WTC11 (cell line): ENCODE measurements around the gene MRO. TPM values are rescaled to one million over a fixed set of nuclear protein-coding genes. Genes with fewer than 3 reads are reported as not detected.

Experiments used
- ATAC-seq: fragments of 200-7000 bp; cut with Tn5 transposase; 2 replicates; pipeline ENCODE4 v1.10.0; 2021; ENCODE audit warnings: mild to moderate bottlenecking, moderate library complexity
- CTCF ChIA-PET: fragments of 300-600 bp; sonication (Branson Sonifier 250); formaldehyde crosslinking; loops from one replicate; lab custom pipeline; 2021; ENCODE audit warnings: antibody characterized with exemption; lab: Charles Lee
- POLR2A ChIA-PET: fragments of 350-600 bp; sonication (Branson Sonifier 250); formaldehyde crosslinking; loops from one replicate; lab custom pipeline; 2021; ENCODE audit warnings: antibody characterized with exemption; lab: Charles Lee
- DNase-seq: peaks from one replicate; pipeline ENCODE4 v3.0.0; 2021; ENCODE audit warnings: low spot score
- H3K27ac Mint-ChIP-seq: 2 replicates; pipeline ENCODE4 v1.8.0; 2021; ENCODE audit warnings: mixed read lengths
- H3K27me3 Mint-ChIP-seq: 2 replicates; pipeline ENCODE4 v1.8.0; 2021; ENCODE audit warnings: low read depth, mild to moderate bottlenecking, moderate library complexity, mixed read lengths
- H3K36me3 Mint-ChIP-seq: 2 replicates; pipeline ENCODE4 v1.8.0; 2021; ENCODE audit warnings: mixed read lengths
- H3K4me1 Mint-ChIP-seq: 2 replicates; pipeline ENCODE4 v1.8.0; 2022; ENCODE audit warnings: mixed read lengths
- H3K4me3 Mint-ChIP-seq: 2 replicates; pipeline ENCODE4 v1.8.0; 2021; ENCODE audit warnings: mild to moderate bottlenecking, moderate library complexity, mixed read lengths
- H3K9me3 Mint-ChIP-seq: 2 replicates; pipeline ENCODE4 v1.8.0; 2021; ENCODE audit warnings: mixed read lengths
- EMX1 ChIP-seq: fragments of 250-450 bp; sonication (Bioruptor Pico); IDR thresholded peaks from 2 replicates; pipeline ENCODE4 v1.8.0; 2021; ENCODE audit warnings: mild to moderate bottlenecking
- NFYB ChIP-seq: sonication (generic); formaldehyde crosslinking; conservative IDR thresholded peaks from 2 replicates; pipeline ENCODE4 v1.8.0; 2022; ENCODE audit warnings: low read depth, missing genetic modification reagents
- RELA ChIP-seq: sonication (generic); formaldehyde crosslinking; IDR thresholded peaks from 2 replicates; pipeline ENCODE4 v1.8.1; 2022; ENCODE audit warnings: missing genetic modification reagents, mild to moderate bottlenecking, borderline replicate concordance
- SOX15 ChIP-seq: fragments of 250-450 bp; sonication (Bioruptor Pico); IDR thresholded peaks from 2 replicates; pipeline ENCODE4 v1.9.0; 2021; ENCODE audit warnings: mild to moderate bottlenecking
- SP1 ChIP-seq: sonication (generic); formaldehyde crosslinking; conservative IDR thresholded peaks from 2 replicates; pipeline ENCODE4 v1.8.1; 2022; ENCODE audit warnings: missing genetic modification reagents
- total RNA-seq: library from RNA; stranded (reverse); gene quantifications from 3 replicates; pipeline ENCODE4 v1.2.3, GENCODE V29; 2021
- TF ChIP-seq, protein P1 (sequence below): fragments of 250-450 bp; sonication (Bioruptor Pico); conservative IDR thresholded peaks from 2 replicates; pipeline ENCODE4 v1.9.0; 2021; ENCODE audit warnings: mild to moderate bottlenecking
- TF ChIP-seq, protein P2 (sequence below): sonication (generic); formaldehyde crosslinking; IDR thresholded peaks from 2 replicates; pipeline ENCODE4 v1.8.1; 2023; ENCODE audit warnings: mild to moderate bottlenecking, missing genetic modification reagents
- TF ChIP-seq, protein P3 (sequence below): sonication (generic); formaldehyde crosslinking; IDR thresholded peaks from 2 replicates; pipeline ENCODE4 v1.8.1; 2022; ENCODE audit warnings: mild to moderate bottlenecking, missing genetic modification reagents, moderate library complexity, borderline replicate concordance
- TF ChIP-seq, protein P4 (sequence below): fragments of 250-450 bp; sonication (Bioruptor Pico); IDR thresholded peaks from 2 replicates; pipeline ENCODE4 v2.1.2; 2022; ENCODE audit warnings: mild to moderate bottlenecking, moderate library complexity
- TF ChIP-seq, protein P5 (sequence below): fragments of 250-450 bp; sonication (Bioruptor Pico); IDR thresholded peaks from 2 replicates; pipeline ENCODE4 v1.9.0; 2021; ENCODE audit warnings: mild to moderate bottlenecking
- TF ChIP-seq, protein P6 (sequence below): sonication (generic); formaldehyde crosslinking; IDR thresholded peaks from 2 replicates; pipeline ENCODE4 v1.8.1; 2023; ENCODE audit warnings: mild to moderate bottlenecking, moderate library complexity, missing genetic modification reagents
- TF ChIP-seq, protein P7 (sequence below): sonication (generic); formaldehyde crosslinking; IDR thresholded peaks from 2 replicates; pipeline ENCODE4 v1.8.1; 2022; ENCODE audit warnings: low read depth, missing genetic modification reagents, borderline replicate concordance
- TF ChIP-seq, protein P8 (sequence below): sonication (generic); formaldehyde crosslinking; conservative IDR thresholded peaks from 2 replicates; pipeline ENCODE4 v1.8.1; 2022; ENCODE audit warnings: mild to moderate bottlenecking, missing genetic modification reagents
- TF ChIP-seq, protein P9 (sequence below): sonication (generic); formaldehyde crosslinking; IDR thresholded peaks from 2 replicates; pipeline ENCODE4 v1.8.1; 2023; ENCODE audit warnings: mild to moderate bottlenecking, missing genetic modification reagents, moderate library complexity
- TF ChIP-seq, protein P10 (sequence below): sonication (generic); formaldehyde crosslinking; IDR thresholded peaks from 2 replicates; pipeline ENCODE4 v1.8.1; 2022; ENCODE audit warnings: missing genetic modification reagents, borderline replicate concordance

The MRO gene
- total RNA-seq, 1 experiment from 2014 or later, result 2.1 TPM

DNA sequence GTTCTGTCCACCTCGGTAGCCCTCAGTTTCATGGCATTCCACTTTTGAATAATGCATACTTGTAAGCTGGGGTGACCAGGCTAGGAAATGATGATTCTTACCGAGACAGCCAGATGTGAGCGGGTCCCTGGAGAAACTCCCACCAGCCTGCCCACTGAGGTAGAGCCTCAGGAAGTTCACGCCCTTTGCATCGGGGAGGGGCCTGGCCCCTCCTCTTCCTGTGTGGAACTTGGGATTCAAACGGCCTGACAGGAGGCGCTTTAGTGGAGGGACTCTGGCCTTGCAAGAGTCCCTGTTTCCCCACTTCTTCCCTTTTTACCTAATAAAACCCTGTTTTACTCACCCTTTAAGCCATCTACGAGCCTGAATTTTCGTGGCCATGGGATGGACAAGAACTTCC lies 44.6 kb downstream of the MRO start (continued):
- TF ChIP-seq, protein P1, sequence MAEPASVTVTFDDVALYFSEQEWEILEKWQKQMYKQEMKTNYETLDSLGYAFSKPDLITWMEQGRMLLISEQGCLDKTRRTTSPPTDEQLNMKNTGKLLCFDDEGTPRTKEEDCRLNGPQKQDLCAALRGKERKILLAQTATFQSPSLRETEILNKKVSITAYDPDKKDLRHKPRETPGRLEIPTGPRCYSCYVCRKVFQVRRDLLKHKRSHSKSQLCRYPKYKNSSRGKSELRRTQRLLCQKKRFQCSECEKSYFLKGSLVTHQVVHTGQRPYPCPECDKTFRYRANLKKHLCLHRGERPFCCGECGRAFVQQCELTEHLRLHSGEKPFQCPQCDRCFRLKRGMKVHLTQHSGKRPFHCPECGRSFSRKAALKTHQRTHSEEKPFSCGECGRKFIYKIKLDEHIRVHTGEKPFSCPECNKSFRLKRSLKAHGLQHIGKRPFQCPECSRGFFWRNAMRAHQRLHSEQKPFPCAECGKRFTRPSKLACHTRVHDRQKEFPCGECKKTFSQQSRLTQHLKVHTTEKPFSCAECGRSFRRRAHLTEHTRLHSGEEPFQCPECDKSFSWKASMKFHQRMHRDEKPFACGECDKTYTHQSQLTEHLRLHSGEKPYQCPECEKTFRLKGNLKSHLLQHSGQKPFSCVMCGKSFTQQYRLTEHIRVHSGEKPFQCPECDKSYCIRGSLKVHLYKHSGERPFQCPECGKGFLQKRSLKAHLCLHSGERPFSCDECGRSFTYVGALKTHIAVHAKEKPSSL (CRISPR knock-in tag), result no peak
- TF ChIP-seq, protein P2, sequence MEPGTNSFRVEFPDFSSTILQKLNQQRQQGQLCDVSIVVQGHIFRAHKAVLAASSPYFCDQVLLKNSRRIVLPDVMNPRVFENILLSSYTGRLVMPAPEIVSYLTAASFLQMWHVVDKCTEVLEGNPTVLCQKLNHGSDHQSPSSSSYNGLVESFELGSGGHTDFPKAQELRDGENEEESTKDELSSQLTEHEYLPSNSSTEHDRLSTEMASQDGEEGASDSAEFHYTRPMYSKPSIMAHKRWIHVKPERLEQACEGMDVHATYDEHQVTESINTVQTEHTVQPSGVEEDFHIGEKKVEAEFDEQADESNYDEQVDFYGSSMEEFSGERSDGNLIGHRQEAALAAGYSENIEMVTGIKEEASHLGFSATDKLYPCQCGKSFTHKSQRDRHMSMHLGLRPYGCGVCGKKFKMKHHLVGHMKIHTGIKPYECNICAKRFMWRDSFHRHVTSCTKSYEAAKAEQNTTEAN (CRISPR knock-in tag), result no peak
- TF ChIP-seq, protein P3, sequence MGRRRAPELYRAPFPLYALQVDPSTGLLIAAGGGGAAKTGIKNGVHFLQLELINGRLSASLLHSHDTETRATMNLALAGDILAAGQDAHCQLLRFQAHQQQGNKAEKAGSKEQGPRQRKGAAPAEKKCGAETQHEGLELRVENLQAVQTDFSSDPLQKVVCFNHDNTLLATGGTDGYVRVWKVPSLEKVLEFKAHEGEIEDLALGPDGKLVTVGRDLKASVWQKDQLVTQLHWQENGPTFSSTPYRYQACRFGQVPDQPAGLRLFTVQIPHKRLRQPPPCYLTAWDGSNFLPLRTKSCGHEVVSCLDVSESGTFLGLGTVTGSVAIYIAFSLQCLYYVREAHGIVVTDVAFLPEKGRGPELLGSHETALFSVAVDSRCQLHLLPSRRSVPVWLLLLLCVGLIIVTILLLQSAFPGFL (CRISPR knock-in tag), result no peak
- TF ChIP-seq, protein P4, sequence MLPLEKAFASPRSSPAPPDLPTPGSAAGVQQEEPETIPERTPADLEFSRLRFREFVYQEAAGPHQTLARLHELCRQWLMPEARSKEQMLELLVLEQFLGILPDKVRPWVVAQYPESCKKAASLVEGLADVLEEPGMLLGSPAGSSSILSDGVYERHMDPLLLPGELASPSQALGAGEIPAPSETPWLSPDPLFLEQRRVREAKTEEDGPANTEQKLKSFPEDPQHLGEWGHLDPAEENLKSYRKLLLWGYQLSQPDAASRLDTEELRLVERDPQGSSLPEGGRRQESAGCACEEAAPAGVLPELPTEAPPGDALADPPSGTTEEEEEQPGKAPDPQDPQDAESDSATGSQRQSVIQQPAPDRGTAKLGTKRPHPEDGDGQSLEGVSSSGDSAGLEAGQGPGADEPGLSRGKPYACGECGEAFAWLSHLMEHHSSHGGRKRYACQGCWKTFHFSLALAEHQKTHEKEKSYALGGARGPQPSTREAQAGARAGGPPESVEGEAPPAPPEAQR (CRISPR knock-in tag), result no peak
- TF ChIP-seq, protein P5, sequence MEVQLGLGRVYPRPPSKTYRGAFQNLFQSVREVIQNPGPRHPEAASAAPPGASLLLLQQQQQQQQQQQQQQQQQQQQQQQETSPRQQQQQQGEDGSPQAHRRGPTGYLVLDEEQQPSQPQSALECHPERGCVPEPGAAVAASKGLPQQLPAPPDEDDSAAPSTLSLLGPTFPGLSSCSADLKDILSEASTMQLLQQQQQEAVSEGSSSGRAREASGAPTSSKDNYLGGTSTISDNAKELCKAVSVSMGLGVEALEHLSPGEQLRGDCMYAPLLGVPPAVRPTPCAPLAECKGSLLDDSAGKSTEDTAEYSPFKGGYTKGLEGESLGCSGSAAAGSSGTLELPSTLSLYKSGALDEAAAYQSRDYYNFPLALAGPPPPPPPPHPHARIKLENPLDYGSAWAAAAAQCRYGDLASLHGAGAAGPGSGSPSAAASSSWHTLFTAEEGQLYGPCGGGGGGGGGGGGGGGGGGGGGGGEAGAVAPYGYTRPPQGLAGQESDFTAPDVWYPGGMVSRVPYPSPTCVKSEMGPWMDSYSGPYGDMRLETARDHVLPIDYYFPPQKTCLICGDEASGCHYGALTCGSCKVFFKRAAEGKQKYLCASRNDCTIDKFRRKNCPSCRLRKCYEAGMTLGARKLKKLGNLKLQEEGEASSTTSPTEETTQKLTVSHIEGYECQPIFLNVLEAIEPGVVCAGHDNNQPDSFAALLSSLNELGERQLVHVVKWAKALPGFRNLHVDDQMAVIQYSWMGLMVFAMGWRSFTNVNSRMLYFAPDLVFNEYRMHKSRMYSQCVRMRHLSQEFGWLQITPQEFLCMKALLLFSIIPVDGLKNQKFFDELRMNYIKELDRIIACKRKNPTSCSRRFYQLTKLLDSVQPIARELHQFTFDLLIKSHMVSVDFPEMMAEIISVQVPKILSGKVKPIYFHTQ, result no peak

DNA sequence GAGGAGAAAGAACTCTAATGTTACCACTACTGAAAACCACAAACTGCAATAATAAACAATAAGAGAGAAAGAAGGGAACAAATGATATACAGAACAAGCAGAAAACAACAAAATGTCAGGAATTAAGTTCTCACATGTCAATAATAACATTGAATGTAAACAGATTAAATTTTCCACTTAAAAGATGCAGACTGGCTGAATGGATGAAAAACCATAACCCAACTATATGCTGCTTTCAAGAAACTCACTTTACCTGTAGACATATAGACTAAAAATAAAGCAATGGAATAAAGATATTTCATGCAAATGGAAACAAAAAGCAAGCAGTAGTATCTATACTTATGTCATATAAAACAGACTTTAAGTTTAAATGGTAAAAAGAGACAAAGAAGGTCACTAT lies 50.4 kb downstream of the MRO start:
- peaks cover 40% of the 10 kb centered on the region for H3K36me3 Mint-ChIP-seq
- H3K4me1 Mint-ChIP-seq, result no peaks in the 10 kb centered on the region
- DNase-seq (no peak), ATAC-seq (no peak)
- ChIA-PET CTCF (no interaction called here), POLR2A (no interaction called here)
- peaks cover 57% of the 10 kb centered on the region for H3K9me3 Mint-ChIP-seq
- H3K4me3 Mint-ChIP-seq, result no peak overlapping the region
- peaks cover 4% of the 10 kb centered on the region for H3K27me3 Mint-ChIP-seq
- no peak overlapping the region for H3K27ac Mint-ChIP-seq
- TF ChIP-seq EMX1 (no peak), RELA (CRISPR knock-in tag) (no peak), NFYB (no peak), SOX15 (CRISPR knock-in tag) (no peak), SP1 (CRISPR knock-in tag) (no peak)
- TF ChIP-seq, protein P5, result no peak
- TF ChIP-seq, protein P6, sequence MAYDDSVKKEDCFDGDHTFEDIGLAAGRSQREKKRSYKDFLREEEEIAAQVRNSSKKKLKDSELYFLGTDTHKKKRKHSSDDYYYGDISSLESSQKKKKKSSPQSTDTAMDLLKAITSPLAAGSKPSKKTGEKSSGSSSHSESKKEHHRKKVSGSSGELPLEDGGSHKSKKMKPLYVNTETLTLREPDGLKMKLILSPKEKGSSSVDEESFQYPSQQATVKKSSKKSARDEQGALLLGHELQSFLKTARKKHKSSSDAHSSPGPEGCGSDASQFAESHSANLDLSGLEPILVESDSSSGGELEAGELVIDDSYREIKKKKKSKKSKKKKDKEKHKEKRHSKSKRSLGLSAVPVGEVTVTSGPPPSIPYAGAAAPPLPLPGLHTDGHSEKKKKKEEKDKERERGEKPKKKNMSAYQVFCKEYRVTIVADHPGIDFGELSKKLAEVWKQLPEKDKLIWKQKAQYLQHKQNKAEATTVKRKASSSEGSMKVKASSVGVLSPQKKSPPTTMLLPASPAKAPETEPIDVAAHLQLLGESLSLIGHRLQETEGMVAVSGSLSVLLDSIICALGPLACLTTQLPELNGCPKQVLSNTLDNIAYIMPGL, result no peak
- TF ChIP-seq, protein P7, sequence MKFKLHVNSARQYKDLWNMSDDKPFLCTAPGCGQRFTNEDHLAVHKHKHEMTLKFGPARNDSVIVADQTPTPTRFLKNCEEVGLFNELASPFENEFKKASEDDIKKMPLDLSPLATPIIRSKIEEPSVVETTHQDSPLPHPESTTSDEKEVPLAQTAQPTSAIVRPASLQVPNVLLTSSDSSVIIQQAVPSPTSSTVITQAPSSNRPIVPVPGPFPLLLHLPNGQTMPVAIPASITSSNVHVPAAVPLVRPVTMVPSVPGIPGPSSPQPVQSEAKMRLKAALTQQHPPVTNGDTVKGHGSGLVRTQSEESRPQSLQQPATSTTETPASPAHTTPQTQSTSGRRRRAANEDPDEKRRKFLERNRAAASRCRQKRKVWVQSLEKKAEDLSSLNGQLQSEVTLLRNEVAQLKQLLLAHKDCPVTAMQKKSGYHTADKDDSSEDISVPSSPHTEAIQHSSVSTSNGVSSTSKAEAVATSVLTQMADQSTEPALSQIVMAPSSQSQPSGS, result no peak
- TF ChIP-seq, protein P8, sequence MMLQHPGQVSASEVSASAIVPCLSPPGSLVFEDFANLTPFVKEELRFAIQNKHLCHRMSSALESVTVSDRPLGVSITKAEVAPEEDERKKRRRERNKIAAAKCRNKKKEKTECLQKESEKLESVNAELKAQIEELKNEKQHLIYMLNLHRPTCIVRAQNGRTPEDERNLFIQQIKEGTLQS, result no peak
- TF ChIP-seq, protein P9, sequence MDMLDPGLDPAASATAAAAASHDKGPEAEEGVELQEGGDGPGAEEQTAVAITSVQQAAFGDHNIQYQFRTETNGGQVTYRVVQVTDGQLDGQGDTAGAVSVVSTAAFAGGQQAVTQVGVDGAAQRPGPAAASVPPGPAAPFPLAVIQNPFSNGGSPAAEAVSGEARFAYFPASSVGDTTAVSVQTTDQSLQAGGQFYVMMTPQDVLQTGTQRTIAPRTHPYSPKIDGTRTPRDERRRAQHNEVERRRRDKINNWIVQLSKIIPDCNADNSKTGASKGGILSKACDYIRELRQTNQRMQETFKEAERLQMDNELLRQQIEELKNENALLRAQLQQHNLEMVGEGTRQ (CRISPR knock-in tag), result no peak
- TF ChIP-seq, protein P10, sequence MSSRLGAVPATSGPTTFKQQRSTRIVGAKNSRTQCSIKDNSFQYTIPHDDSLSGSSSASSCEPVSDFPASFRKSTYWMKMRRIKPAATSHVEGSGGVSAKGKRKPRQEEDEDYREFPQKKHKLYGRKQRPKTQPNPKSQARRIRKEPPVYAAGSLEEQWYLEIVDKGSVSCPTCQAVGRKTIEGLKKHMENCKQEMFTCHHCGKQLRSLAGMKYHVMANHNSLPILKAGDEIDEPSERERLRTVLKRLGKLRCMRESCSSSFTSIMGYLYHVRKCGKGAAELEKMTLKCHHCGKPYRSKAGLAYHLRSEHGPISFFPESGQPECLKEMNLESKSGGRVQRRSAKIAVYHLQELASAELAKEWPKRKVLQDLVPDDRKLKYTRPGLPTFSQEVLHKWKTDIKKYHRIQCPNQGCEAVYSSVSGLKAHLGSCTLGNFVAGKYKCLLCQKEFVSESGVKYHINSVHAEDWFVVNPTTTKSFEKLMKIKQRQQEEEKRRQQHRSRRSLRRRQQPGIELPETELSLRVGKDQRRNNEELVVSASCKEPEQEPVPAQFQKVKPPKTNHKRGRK (CRISPR knock-in tag), result no peak
